ENCODE measurements around the gene DMD.

The DMD gene

DNA sequence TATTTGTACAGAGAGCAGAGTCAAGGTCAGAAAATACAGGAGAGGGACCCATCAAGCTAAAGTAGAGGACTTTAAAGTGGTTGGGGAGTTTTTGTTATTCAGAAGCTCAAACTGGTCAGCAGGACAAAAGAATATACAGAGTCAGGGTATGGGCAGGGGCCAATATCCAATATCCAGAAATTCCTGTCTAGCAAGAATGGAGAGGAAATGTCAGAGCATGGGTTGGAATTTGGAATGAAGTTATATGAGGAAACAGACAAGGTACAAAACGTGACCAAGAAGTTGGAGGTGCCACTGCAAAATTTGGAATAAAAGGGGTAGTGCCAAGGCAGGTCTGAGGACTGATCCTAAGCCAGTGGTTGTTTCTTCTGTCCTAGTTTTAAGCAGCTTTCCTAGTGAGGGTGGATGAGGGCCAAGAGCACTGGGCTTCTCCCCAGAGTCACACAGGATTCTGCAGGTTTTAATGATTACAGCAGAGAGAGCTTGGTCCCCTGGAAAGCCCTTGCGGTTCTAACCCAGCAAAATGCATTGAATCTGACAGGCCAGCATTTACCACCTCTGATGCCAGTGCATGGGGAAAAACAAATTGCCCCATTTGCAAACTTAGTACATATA is 1834.8 kb downstream of the DMD start:
- no peak for DNase-seq

DNA sequence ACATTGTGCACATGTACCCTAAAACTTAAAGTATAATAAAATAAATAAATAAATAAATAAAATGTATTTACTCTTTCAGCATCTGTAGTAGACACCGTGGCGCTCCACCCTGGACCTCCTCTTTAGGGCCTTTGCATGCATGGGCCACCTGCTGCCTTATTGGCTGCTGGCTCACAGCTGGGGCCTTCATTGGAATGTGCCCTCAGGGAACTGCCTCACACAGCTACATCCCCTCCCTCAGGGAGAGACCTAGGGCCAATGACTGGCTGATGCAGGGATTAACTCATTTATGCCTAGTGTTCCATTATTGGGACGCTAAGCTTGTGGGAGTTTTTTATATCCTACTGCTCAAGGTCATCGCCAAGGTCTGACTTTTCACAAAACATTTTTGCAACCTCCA is 1836.6 kb downstream of the DMD start:
- no peak for DNase-seq

DNA sequence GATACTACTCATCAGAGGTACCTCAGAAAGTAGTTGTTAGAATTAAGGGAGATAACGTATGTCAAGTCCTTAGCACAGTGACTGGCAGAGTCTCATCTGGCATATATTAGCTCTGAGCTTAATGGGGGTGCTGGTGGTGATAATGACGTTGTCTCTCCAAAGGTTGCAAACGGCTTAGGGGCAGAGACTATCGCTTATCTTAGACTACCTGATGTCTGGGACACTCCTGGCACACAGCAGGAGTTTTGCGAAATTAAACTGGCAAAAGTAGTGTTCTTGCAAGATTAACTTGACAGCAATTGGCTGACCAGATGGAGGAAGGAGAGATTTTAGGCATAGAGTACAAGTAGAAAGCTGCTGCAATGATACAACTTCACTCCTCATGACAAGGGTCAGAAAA is 1839.4 kb downstream of the DMD start:
- DNase-seq, result no peak

DNA sequence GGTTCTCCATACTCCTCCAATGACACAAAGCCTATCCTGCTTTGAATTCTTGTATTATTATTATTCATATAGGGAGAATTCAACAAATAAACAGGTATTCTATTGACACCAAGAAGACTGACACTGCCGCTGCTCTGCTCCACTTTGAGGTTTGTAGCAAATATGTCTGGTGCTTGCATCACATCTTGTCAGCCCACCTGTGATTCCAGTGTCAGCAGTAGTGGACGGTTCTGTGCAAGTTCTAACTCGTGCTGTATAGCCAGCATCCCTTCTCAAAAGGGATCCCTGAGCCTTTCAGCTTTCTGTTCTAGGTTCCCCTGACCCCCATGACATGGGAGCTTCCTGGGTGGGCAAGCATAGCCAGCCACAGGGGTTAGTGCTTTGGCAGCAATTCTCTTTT is 1843.5 kb downstream of the DMD start:
- no peak for DNase-seq

DNA sequence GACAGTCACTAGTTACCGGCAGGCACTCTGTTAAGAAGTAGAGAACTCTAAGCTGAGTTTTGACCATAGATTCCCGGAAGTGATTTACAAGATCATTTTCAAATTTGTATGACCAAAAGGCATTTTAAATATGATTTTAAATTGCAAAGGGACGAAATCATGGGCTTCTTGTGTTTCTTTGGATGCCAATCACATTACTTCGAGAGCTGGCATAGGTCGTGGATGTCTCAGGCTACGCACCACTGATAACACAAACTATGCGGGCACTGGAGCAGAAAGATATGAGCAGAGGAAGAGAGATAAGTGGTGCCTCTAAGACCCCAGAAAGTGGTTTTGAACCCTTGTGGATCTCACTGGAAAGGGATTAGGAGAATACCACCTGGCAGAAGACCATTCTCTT is 1845.3 kb downstream of the DMD start:
- no peak for DNase-seq

DNA sequence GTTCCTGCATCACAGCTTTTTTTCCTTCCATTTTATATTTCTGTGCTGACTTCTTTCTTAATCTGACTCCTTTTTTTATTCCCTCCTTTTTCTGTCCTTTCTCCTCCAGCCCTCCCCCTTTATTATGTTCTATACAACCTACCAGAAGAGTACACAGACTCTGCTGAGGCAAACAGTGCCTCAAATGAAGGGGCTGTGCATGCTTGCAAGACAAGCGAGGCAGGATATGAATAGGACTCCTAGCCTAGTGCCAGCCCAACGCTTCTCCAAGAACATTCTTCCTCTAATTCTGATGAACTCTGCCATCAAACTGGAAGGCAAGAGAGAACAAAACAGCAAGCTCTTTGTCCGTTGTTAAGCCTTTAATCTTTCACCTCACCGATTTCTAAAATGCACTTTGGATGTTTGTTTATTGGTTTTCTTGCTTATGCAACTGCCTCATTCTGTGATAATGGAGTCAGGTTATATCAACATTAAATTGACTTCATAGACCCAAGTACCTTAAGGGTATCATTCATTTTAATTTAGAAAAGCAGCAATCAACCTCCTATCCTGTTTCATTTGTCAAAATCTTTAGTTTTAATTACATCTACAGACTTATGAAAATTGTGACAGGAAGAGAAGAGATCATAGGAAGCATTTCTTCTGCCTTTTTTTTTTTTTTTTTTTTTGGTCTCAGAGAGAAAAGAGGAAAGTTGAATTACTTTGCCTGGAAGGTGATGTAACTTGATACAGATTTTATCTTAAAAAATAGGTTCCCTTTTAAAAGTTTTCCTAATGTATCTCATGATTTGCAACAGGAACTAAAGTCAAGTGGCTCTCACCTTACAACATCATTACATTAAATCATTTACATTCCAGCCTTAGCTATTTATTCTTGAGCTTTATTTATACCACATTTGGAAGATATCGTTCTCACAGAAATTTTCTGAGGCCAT is 1854.8 kb downstream of the DMD start:
- DNase-seq, result no peak

DNA sequence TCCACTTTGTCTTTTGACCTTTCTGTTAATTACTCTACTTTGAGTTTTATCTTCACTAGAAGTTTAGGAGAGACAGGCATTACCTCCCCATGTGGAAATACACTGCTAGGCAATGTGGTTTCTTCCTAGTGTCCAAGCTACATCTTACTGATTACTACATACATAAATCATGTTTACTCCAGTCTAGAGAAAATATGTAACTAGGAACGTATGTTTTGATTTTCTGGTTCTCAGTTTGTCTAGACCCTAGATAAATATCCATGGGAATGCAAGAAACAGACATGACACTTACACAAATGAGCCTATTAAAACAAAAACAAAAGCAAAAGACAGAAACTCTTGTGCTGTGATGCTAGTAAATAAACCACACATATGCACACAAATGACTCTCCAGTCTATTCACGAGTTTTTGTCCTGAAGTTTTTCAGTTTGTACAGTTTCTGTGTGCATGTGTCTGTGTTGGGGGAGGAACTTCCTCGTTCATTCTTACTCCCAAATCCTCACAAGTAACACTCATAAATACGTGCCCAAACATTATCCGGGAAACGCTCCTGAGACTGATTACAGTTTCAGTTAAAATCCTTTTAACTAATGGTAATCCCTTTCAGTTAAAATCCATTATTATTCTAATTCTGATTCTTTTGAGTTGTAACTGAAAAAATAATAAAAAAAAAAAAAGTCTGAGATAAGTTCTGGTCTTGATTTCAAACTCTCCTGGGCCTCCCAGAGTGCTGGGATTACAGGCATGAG is 1856.0 kb downstream of the DMD start:
- no peak for DNase-seq

DNA sequence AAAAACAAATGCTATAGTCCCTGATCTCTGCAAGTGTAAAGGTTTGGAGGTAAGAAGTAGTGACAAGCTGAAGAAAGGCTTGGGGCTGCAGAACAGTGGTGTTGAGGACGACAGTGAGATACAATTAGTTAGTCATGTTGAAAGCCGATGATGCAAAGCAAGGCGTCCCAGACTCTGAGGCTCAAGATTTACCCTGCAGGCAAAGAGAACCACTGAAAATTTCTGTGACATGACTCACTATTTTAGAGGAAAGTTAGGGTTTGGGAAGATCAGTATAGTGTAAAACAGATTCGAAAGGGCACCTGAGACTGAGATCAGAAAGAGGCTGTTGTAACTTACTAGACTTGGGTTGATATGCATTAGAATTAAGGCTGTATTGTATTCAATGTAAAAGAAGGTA is 1858.3 kb downstream of the DMD start:
- DNase-seq, result no peak

DNA sequence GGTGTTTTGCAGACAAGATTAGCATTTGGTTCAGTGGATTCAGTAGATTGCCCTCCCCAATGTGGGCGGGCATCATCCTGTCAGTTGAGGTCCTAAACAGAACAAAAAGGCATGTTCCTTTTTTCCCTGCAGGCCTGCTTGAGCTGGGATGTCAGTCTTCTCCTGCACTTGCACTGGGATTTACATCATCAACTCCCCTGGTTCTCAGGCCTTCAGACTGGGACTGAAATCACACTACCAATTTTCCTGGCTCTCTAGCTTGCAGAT is 1860.6 kb downstream of the DMD start:
- no peak for DNase-seq

DNA sequence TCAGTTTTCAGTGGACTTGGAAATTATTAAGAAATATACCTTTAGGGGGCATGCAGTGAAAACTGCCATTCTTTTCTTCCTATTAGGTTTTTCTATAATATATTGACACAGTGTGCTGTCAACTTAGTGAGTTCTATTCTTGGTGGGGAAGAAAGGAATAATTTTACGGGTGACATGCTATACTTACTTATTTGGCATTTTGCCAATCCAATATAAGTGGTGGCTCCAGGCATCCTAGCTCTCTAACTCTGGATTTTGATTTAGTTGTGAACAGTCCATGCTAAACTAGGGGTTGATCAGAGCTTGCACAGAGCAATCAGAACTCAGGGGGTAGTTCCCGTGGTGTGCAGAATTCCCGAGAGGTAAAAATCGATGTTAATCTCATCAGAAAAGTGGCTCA is 1861.8 kb downstream of the DMD start:
- no peak for DNase-seq

DNA sequence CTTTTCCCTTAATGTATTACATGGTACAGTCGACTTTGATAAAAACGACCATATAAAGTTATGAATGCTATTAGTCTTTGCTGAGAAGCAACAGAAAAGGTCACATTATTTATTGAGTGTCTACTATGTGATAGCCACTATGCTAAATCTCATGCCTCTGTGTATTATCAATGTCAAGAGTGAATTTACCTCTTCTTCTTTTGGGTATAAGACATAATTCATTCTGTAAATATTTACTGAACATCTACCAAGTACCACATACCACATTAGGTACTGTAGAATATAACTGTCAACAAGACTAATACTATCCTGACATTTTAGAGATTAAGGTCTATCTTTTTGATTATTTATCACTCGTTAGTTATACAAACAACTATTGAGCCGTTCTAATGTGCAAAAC is 1870.8 kb downstream of the DMD start:
- DNase-seq, result no peak

DNA sequence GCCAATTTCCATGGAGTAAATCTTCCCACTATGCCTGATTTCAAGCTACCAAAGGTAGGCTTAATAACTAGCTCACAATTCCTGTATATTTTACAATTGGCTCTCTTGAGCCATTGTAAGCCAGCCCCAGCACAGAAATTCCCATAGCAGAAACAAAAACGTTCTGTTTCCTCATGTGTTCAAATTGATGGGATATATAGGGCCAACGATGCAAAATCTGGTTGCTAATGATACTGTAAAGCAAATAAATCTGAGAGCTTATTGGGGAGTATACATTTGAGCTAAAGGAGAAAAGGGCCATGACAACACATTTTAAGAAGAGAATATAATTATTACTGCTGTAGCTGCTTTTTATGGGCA is 1872.4 kb downstream of the DMD start:
- DNase-seq, result no peak

DNA sequence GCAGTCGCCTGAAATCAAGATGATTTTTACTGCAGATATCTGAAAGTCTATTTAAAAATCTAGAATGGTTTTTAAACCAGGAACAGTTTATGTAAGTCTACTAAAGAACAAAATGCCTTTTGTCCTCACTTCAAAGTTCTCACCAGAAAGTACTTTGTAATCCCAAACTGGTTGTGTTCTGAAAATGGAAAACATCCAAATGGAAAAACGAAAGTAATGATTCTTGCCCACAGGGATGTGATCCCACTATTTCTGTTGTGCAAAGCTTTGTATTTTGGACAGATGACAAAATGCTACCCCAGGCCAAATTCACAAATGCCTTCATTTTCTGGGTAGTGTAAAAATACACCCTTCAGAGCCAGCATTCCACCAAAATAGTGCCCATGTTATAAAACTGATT is 1874.0 kb downstream of the DMD start:
- DNase-seq, result no peak

DNA sequence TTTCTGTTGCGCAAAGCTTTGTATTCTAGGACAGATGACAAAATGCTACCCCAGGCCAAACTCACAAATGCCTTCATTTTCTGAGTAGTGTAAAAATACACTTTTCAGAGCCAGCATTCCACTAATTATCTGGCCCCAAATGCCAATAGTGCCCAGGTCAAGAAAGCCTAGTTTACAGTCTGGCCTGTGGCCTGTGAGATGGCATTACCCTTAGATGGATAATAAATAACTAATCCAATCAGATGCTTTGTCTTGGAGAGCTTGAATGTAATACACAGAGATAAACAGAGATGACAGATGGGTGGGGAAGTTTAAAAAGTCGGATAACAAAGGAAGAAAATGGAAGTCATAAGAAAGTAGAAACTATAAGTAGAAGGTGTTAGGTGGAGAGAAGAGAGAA is 1874.9 kb downstream of the DMD start:
- DNase-seq, result no peak

DNA sequence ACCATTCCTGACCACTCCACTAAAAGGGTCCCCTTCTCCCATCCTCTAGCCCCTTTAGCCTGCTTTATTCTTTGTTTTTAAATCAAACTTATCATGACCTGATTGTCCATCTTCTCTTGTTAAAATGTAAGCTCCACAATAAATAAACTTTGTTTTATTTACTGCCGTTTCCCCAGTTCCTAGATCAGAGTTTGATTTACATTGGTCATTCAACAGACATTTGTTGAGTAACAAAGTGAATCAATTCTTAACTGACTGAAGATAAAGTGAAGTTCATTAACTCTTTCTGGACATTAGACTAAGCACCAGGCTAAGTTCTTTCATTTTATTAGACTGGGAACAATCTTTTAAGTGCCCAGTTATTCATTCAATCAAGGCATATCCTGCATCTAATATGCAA is 1876.4 kb downstream of the DMD start:
- no peak for DNase-seq

DNA sequence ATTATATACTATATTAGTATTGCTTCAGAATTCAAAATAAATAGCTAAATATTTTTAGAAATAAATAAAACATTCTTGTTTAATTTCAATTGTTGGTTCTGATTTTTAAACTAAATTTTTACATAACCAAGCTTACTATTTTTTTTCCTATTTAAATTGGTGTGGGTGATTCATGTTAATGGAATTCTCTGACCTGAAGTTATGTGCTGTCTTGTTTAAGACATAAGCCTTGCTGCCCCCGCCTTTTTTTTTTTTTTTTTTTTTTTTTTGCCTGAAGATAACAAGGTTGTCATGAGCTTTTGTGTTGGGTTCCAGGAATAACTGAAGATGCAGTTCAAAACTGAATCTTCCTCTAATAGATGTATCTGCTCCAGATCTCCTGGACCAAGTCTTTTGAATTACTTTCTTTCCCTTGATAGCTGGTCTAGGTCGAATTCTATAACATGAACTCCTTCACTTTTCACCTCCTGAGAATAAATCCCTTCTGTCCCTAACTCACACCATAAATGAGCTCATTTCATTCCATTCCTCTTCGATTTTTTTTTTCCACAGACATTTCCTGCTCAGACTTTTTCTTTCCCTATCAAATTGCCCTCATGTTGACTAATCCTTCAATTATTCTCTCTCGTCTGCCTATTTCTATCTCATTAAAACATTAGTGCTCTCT is 1878.1 kb downstream of the DMD start:
- no peak for DNase-seq

DNA sequence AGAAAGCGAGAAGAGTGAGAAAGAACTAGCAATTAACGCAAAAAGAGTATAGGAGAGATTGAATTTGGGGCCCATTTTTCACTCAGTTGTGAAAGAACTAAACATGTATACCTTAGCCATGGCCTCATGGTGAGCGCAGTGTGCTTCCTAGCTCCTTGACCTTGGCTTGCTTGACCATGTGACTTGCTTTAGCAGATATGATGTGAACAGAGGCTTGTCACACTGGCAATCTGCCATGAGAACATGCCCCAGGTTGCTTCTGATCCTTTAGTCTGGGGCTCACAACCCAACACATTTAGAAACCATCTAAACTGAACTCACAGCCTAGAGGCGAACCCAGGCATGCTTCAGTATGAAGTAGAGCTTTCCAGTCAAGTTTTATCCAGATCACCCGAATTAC is 1879.4 kb downstream of the DMD start:
- DNase-seq, result no peak

DNA sequence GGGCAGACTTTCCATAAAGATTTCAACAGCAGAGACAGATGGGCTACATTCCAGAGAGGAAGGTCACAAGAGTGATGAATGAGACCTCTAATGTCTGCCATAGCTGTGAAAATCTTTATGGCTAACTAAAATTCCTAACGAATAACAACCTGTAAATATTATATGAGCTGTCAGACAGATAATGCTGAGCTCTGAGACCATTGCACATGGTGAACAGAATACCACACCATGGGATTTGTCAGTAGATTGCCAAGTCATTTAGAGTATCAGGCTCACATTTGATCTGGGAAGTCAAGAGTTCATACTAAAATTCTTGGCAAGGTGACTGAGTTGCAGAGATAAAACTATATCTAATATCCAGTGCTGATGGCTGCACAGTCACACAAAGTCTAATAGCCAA is 1880.3 kb downstream of the DMD start:
- DNase-seq, result no peak

DNA sequence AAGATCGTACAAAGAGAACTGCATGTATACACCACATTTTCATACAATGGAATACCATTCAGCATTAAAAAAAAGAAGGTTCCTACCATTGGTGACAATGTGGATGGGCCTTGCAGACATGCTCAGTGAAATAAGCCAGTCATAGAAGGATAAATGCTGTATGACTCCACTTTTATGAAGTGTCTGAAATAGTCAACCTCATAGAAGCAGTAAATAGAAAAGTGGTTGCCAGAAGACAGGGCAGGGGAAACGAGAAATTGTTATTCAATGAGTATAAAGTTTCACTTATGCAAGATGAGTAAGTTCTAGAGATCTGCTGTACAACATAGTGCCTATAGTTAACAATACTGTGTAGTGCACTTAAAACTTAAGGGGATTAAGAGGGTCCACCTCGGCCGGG is 1882.1 kb downstream of the DMD start:
- no peak for DNase-seq

DNA sequence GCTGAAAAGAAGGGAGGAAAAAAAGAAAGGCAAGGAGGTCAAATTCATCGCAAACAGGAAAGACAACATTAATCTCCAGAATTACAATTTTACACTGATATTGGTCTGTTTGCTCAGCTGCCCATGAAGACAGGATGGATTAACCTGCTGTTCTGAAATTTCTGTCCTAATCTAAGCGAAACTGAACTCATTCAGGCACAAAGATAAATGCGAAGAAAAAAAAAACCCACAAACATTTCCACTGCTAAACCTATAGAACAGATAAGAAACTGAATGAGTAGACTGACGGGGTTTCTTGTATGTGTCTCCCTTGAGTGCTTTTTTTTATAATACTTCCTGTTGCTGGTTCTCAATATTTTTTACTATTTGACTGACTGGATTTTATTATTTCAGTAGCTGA is 1887.7 kb downstream of the DMD start:
- DNase-seq, result no peak

DNA sequence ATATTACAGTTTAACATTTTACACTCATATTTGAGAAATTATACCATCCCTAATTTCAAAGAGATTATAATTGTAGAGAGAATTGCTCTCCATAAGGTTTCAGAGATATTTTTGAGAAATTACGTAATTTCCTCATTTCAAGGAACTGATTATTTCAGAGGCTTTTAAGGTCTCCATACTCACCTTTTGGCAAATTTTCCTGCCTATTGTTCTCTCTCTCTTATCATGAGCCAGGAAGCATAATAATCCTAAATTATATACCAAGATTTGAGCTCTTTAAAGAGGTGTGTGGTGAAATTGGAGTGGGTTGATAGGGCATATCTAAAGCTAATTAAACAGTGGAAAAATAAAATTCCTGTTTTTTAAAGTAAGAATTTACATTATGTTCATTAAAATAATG is 1890.6 kb downstream of the DMD start:
- DNase-seq, result no peak

DNA sequence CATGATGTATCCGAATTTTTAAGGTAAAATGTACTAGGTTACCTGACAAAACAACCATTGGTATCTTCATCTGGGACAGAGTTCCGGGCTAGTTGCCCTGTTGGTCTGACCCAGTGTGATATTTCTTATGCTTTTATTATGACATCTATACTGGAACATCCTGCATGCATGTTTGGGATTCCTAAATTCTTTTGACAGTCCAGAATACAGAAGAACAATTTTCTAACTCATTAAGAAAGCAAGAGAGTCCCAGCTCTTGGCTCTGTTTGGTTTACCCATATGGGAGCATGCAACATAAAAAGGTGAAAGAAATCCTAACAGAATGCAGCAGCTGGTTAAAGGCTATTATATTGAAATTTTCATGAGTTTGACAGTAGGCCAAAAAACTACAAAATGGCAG is 1891.8 kb downstream of the DMD start:
- no peak for DNase-seq

DNA sequence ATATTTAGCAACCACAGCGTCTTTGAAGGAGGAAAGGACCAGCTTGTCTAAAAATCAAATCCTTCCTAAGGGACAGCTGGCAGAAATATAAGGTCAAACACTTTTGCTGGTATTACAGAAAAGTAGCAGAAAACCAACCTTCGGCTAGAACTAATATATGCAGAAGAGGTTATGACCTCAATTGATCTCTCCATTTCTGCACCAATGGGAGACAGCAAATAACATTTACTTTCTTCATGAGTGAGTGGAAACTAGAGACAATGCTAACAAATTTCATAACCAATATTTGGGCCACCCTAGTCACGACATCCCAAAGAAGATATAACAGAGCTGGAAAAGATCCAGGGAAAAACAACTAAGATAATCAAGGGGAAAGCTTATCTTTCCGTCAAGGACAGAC is 1892.5 kb downstream of the DMD start:
- no peak for DNase-seq
